Ascending aorta (tissue), 2 donors: ENCODE measurements around the gene OR52E6. TPM values are rescaled to one million over a fixed set of nuclear protein-coding genes. Genes with fewer than 3 reads are reported as not detected.

Experiments
- DNase-seq, 2 donors: peaks; one replicate each; pipeline ENCODE4 v3.0.0-alpha.2; 2019; ENCODE audit warnings: low spot score in 2 of 2
- H3K27ac ChIP-seq, 2 donors: fragments of 200-600 bp; sonication (generic); one replicate each; pipeline ENCODE4 v1.5.1; 2016 to 2017; ENCODE audit warnings: mild to moderate bottlenecking in 1 of 2
- H3K27me3 ChIP-seq: fragments of 200-600 bp; sonication (generic); one replicate; pipeline ENCODE4 v1.5.1; 2017
- H3K36me3 ChIP-seq, 2 donors: fragments of 200-600 bp; sonication (generic); one replicate each; pipeline ENCODE4 v1.5.1; 2016
- H3K4me1 ChIP-seq, 2 donors: fragments of 200-600 bp; sonication (generic); one replicate each; pipeline ENCODE4 v1.5.1; 2016 to 2017; ENCODE audit warnings: mild to moderate bottlenecking in 1 of 2
- H3K4me3 ChIP-seq, 2 donors: fragments of 200-600 bp; sonication (generic); one replicate each; pipeline ENCODE4 v1.5.1; 2016 to 2017; ENCODE audit warnings: mild to moderate bottlenecking in 1 of 2
- H3K9me3 ChIP-seq, 2 donors: fragments of 200-600 bp; sonication (generic); one replicate each; pipeline ENCODE4 v1.5.1; 2016
- CTCF ChIP-seq, 3 experiments: fragments of 200-600 bp in 2 of 3; fragments of 450-650 bp in 1 of 3; sonication (generic) in 2 of 3; IDR thresholded peaks; one replicate each; pipeline ENCODE4 v1.5.1; 2016 to 2019; ENCODE audit warnings: antibody characterized with exemption in 3 of 3, mild to moderate bottlenecking in 1 of 3, moderate library complexity in 1 of 3
- intact Hi-C: fragments of 100-400 bp; cut with DNase I; formaldehyde crosslinking; loops from one replicate; pipeline ENCODE4 v1.15.1; 2023
- total RNA-seq: library from RNA; depleted of rRNA; stranded (reverse); fragments of >200 nt; gene quantifications from one replicate; pipeline ENCODE4 v1.1.0, GENCODE V29; 2016

The OR52E6 gene
- total RNA-seq, 1 donor from 2014 or later = not detected

GRCh38 chr11:5809905-5810795 lies 31.5 kb downstream of the OR52E6 start:
- no peak for DNase-seq
- no peak for TF ChIP-seq CTCF (IDR thresholded peaks at IDR 0.05)
- H3K4me1 ChIP-seq = no peaks in the 10 kb centered on the region
- H3K27me3 ChIP-seq = no peaks in the 10 kb centered on the region
- intact Hi-C loops = loop anchor here (2.0 to 5.0 kb wide), 4 partner anchors 123 to 1173 kb away; partner anchors contain the start of genes OR51D1, TRIM22 and TRIM5
- H3K4me3 ChIP-seq = no peak overlapping the region
- no peaks in the 10 kb centered on the region for H3K36me3 ChIP-seq
- H3K27ac ChIP-seq = no peak overlapping the region
- H3K9me3 ChIP-seq = no peaks in the 10 kb centered on the region

DNA sequence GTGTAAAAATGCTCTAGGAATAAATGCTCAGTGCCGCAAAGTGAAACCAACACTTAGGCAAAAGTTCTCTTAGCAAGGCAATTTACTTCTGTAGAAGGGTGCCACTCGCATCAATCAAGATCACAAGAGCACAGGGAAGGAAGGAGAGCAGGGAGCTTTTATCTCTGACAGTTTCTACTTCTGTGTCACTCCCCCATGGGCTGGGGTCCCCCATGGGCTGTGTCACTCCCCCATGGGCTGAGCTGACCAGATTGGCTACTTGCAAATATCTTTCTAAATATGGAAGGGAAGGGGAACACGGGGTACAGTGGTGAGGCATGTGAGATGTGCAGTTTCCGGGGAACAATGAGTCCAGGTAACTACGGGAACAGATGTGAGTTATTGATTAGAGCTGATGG lies 32.6 kb downstream of the OR52E6 start:
- intact Hi-C loops = loop anchor here (2.0 to 5.0 kb wide), 4 partner anchors 122 to 1172 kb away; partner anchors contain the start of genes OR51D1, TRIM22 and TRIM5
- peak overlapping the region; percentile 49 to 63 for H3K4me3 ChIP-seq

DNA sequence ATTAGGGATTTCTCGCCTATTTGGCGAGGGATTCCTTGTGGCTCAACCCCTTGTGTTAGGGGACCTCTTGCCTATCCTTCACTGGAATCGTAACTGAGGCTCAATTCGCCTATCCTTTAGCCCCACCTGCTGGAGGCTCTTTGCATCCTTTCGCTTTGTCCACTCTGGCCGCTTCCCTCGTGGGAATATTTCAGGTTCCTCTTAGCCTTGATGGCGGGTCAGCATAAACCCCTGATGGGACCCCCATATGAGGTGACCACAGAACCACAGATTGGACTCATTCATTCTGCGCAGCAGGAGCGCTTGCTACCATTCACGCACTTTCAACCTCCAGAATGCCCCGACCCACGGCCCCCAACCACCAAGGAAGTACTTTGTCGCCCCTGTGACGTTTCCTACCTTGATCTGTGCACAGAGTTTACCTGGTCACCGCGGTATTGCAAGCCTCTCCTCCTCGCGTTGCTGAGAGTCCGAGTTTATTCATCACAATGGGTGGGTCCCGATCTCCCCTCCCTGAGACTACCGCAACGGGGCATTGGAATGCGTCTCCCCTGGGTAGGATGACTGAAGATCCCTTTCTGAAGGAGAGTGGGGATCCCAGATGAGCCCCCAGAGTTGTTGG lies 33.1 kb downstream of the OR52E6 start, which contains the start of gene OR52N2:
Gene OR52N2 (plus strand): TSS at position 425 of the 622 bp plus-strand sequence. CDS start 11,412 bp downstream, outside the sequence.
- Histone ChIP-seq H3K9me3 (no peaks in the 10 kb centered on the region), H3K27ac (no peak within 1 kb of the TSS), H3K4me1 (no peaks in the 10 kb centered on the region), H3K4me3 (peak within 1 kb of the TSS; percentile 49 to 63), H3K27me3 (no peaks in the 10 kb centered on the region), H3K36me3 (no peaks in the 10 kb centered on the region)
- peak; percentile 71 to 86 (median 72) for TF ChIP-seq CTCF (IDR thresholded peaks at IDR 0.05)
- DNase-seq = peak in 1 of 2 donors; percentile 79
- intact Hi-C loops = loop anchor here (1.0 to 5.0 kb wide), 5 partner anchors 121 to 1171 kb away; partner anchors contain the start of genes OR51D1, TRIM22 and TRIM5

More for the DNA sequence above, 32.6 kb downstream of the OR52E6 start:
- no peaks in the 10 kb centered on the region for H3K9me3 ChIP-seq
- H3K4me1 ChIP-seq = no peaks in the 10 kb centered on the region
- no peak for TF ChIP-seq CTCF (IDR thresholded peaks at IDR 0.05)
- H3K36me3 ChIP-seq = no peaks in the 10 kb centered on the region
- H3K27ac ChIP-seq = no peak overlapping the region
- H3K27me3 ChIP-seq = no peaks in the 10 kb centered on the region
- DNase-seq = no peak

- Histone ChIP-seq H3K4me1 (no peaks in the 10 kb centered on the region), H3K27me3 (no peaks in the 10 kb centered on the region), H3K36me3 (no peaks in the 10 kb centered on the region), H3K27ac (no peak overlapping the region), H3K4me3 (no peak overlapping the region), H3K9me3 (no peaks in the 10 kb centered on the region)
- DNase-seq = no peak
- intact Hi-C loops = loop anchor here (5.0 kb wide), 2 partner anchors 120 to 1170 kb away; partner anchors contain the start of genes OR51D1, TRIM22 and TRIM5
- TF ChIP-seq CTCF (IDR thresholded peaks at IDR 0.05) = no peak
These were observed 34.1 kb downstream of the OR52E6 start for GRCh38 chr11:5807580-5807979.

- intact Hi-C loops = no loop called here
- H3K36me3 ChIP-seq = no peaks in the 10 kb centered on the region
- no peaks in the 10 kb centered on the region for H3K27me3 ChIP-seq
- DNase-seq = no peak
- H3K9me3 ChIP-seq = no peaks in the 10 kb centered on the region
- no peak overlapping the region for H3K27ac ChIP-seq
- H3K4me1 ChIP-seq = no peaks in the 10 kb centered on the region
- no peak for TF ChIP-seq CTCF (IDR thresholded peaks at IDR 0.05)
- H3K4me3 ChIP-seq = no peak overlapping the region
These were observed 37.7 kb downstream of the OR52E6 start for GRCh38 chr11:5803982-5804381.
